ENCODE data around the gene TECPR2.

The TECPR2 gene

DNA sequence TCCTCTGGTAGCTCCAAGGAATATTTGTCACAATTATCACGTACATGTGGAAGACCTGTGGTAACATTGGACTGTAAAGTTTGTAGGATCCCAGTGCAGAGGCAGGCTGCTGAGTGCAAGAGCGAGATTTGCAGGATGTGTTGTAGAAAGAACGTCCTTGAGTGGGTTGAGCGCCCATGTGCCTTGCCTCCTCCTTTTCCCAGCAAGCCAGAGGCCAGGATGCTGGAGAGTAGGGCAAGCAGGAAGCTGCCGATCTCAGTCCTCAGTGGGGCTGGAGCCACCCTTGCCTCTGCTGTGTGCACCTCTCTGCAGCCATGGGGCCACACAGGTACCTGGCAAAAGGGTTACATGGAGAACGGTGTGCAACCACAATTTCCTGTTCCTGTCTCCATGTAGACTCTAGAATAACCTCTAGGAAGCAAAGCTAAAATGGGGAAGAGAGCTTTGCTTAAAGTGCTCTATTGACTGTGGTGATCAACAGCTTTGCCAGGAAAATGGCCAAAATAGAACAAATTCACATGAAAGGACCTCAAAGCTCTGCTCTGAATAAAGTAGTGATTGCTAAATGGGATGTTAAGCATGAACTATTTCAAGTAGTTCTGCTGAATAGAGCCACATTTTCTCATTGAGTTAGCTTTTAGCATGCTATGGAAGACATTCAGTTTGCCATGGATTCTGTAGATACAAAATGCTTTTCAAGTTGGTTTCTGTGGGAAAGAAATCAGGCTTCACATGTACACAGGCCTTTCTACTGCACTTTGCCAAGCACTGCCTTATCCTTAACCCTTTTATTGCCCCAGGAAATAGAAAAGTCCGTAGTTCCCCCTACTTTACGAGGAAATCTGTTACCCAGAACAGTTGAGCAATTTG lies 109.4 kb downstream of the TECPR2 start:
- DNase-seq = no peak

DNA sequence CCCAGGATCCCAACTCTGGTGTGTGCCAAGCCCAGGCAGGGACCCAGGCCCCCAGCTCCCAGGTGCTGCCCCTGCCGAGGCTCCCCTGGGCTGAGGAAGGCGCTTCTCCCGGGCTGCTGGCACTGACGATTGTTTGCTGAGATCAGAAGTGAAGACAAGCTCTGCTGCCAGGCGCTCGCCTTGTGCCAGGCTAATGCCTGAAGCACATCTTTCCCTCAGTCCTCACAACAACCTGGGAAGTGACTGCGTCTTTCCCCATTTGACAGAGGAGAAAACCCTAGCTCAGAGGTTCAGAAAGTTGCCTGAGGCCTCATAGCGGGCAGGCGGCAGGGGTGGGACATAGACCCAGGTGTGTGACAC lies 110.0 kb downstream of the TECPR2 start:
- DNase-seq = no peak

DNA sequence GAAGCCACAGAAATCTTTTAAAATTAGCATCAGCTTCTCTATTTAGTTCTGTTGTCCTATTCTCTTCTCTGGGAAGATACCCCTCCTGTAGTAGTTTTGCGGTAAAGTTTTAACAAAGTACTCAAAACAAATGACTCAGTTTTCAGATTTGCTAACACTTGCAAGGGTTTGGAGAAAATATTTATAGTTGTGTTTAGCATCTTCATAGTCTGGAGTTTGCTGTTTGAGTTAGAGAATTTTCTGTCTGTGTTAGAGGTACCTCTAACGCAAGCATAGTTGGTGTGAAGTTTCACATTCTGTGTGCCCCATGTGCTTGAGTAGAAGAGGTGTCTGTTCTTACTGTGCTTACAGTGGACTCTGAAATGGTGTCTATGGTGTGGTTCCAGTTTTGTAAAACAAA lies 110.8 kb downstream of the TECPR2 start:
- no peak for DNase-seq

DNA sequence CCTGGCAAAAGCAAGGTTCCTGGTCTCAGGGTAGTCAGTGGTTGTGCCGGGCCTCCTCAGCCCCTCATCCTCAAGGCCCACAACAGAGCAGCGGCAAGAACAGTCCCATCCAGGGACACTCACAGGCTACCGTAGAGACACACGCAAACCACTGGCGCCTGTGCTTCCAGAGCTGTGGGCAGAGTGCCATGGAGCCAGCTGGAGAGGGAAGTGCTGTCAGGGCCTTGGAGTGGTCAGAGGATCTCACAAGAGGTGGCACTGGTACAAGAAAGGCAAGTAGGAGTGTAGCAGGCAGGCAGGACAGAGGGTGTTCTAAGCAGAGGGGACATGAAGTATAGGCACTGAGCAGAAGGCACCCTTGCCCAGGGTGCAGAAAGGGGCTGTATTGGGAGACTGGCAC lies 112.2 kb downstream of the TECPR2 start:
- DNase-seq = no peak

DNA sequence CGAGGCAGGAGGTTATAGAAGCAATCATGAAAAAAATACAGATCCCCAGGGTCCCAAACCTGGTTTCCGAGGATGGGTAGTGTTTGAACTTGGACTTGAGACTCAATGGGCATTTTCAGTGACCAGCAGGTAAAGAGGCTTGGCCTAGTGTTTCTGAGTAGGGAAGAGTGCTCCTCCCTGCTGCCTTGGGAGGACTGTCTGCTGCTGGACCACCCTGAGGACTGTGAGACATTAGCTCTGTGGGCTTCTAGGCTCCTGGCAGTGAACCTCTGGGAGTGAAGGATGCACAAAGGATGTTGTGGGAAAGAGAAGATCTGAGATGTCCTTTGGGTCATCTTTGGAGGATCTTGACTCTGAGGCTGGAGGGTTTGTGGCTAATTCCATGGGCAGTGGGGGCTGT lies 116.4 kb downstream of the TECPR2 start:
- no peak for DNase-seq

DNA sequence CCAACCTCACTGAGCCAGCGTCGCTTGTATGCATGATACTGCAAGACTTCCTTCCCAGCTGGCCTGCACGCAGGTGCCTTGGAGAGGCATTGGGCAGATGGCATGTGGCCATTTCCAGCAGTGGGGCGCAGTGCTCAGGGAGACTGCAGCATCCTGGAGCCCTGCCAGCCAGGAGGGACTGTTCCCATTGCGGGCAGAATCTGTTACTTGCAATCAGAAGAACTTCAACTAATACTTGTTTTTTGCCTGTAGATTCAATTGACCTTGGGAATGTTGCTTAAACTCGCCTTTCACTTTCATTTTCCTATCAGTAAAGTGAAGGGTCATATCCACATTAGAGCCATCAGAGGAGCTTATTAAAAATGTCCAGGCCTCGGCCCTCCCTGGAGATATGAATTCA lies 117.0 kb downstream of the TECPR2 start:
- no peak for DNase-seq

DNA sequence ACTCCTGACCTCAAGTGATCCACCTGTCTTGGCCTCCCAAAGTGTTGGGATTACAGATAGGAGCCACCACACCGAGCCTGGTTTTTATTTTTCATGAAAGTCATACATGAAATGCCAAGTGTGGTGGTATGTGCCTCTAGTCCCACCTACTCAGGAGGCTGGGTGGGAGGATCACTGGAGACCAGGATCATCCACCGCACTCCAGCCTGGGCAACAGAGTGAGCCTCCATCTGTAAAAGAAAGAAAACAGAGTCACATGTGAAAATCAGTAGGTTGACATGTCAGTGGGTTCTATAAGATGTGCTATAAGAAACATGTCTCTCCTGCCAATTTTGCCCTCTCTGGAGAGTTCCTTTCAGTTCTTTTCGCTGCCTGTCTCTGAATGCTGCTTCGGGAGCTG lies 118.6 kb downstream of the TECPR2 start:
- no peak for DNase-seq

DNA sequence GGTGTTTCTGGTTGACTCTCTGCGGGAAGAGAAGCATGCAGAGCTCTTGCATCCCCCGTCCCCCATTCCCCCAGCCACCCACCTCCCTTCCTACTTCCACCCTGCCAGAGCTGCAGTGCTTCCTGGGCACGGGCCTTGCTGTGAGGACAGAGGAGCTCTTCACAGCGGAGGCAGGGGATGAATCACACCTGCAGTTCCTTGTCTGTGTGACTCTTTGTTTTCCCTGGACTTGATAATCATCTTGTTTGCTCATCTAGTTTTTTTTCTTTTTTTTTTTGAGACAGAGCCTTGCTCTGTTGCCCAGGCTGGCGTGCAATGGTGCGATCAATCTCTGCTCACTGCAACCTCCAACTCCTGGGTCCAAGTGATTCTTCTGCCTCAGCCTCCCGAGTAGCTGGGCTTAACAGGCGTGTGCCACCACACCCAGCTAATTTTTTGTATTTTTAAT lies 119.1 kb downstream of the TECPR2 start:
- DNase-seq = no peak

DNA sequence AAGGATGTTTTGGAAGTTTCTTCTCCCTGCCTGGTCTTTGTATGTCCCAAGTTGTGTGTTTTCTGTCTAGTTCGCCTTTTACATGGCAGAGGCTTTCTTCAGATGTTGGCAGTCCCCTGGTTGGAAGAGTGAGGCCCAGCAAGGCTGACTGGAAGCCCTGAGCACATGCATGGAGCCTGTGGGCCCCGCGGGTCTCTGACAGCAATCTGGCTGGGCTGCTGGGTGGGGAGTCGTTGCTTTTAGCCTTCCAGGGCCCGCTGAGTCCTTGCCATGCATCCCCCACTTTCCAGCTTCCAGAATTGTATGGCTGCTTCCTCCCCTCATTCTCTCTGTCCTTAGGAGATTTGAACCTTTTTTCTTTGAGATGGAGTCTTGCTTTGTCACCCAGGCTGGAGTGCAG lies 121.6 kb downstream of the TECPR2 start:
- DNase-seq = no peak

DNA sequence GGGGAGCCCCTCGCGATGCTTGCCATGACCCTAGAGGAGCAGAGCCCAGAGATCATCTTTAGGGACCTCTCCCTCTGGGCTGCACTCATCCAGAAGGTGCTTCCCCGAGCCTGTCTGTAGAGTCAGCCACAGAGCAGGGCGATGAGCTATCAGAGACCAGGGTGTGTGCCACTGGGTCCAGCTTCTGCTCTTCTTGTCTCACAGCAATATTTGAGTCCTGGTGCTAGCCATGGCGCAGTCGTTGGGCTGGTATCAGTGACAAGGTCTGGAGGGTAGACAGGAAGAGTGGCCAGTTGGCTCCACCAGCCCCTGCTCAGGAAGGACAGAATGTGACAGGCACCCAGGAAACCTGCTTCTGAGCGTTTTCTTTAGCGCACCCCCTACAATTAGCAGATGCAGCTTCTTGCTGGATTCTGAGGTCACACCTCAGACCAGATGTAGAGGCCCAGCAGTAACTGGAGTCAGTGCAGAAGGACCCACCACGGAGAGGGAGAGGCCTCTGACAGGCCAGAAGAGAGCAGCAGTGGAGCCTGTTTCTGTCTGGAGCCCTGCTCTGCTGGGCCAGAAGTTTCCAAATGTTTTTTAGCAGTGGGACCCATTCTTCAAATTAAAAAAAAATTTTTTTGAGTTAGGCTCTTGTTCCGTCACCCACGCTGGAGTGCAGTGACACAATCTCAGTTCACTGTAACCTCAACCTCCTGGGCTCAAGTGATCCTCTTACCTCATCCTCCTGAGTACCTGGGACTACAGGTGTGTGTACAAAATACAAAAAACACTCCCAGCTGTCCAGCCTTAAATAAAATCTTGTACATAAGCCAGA lies 123.2 kb downstream of the TECPR2 start:
- no peak for DNase-seq

DNA sequence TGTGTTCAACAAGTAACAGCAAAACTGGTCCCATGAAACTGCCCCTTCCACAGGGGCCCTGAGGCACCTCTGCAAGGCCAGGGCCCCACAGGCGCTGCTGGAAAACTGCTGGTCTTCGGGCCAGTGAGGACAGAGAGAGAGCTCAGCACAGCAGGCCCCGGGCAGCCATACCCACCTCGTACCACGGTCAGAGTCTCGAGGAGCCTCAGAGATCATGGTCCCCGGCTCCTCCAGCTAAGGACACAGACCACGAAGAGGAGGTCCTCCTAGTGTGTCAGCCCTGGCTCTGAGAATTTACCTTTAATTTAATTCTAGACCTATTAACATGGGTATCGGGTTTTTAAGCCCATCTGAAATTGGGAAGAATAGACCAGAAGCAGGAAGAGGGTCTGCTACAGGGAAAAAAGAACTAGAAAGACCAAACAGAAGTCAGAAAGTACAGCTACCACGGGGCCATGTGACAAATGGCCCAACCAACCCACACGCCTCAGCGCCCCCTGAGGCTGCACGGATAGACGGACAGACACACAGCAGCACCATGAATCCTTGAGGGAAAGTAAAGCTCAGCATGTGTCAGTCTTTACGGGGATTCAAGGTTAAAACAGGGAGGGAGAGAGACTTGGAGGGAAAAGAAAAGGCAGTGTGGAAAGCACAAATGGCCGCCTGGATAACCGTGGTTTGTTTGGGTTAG lies 123.9 kb downstream of the TECPR2 start:
- DNase-seq = no peak

DNA sequence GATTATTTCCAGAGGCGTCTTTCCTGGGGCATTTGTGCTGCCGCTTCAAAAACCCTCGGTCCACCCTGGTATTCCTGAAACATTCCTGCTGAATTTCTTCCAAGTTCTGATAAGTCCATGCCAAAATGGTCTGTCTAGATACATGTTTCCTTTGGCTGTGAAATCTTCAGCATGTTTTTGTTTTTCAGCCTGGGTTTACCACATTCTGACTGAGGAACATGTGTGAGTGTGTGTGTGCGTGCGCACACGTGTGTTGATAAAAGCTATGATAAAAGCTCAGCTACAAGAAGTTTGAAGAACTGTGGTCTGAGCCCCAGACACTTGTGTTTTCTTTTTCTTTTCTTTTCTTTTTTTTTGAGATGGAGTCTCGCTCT lies 124.5 kb downstream of the TECPR2 start:
- DNase-seq = no peak

DNA sequence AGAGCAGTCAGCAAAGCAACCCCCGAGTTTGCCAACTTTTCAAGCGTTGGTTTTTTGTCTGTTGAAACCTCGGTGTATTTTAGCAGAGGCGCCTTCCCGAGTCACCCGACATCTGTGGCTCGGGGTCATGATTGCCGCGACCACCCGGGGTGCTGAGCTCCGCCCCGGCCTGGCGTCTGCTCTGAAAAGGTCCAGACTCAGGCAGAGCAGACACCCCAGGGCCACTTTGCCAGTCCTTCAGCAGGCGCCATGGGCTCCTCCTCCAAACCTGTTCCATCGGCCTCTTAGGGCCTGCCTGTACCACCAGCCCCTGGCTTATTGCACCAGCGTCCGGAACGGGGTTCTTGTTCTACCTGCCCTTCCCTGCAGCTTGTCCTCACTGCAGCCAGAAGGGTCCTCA lies 127.7 kb downstream of the TECPR2 start:
- DNase-seq = no peak

DNA sequence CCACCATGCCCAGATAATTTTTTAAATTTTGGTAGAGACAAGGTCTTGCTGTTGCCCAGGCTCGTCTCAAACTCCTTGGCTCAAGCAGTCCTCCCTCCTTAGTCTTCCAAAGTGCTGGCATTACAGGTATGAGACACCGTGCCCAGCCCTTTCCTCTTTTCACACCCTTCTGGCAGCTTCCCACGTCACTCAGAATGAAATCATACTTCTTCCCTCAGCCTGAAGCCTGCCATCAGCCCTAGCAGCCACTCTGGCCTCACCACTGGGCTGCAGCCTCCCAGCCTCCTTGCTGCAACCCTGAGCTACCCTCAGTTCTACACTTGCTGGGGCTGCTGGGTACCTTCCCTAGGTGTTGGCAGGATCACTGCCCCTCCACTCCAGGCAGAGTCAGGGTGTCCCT lies 128.6 kb downstream of the TECPR2 start:
- DNase-seq = no peak

DNA sequence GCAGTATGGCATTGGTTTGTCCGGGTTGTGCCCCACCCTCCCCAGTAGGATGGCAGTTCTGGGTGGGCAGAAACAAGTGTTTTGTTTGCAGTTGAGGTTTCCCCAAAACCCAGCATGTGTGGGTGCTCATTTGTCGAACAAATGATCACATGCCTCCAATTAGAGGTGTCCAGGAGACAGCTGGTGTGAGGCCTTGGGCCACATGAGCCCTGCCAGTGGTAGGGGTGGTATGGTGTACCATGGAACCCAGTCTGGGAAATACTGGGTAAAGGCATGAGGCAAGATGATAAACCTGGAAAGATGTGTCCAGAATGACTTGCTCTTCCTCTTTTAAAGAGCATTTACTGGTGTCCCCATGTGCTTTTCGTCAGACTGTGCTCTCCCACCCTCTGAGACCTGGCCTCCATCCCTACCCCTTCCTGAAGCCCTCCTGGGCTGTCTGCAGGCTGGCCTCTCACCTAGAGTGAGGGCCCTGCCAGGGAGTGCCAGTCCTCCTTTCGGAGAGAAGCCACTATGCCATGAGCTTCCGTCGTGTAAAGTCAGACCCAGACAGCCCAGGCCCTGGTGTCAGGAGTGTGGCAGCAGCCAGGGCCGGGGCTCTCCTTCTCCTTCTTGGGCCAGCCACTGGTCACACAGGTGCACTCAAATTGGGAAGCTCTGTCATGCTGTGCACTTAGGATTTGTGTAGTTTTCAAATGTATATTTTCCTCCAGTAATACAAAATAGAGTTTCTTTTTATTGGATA lies 129.2 kb downstream of the TECPR2 start:
- no peak for DNase-seq

DNA sequence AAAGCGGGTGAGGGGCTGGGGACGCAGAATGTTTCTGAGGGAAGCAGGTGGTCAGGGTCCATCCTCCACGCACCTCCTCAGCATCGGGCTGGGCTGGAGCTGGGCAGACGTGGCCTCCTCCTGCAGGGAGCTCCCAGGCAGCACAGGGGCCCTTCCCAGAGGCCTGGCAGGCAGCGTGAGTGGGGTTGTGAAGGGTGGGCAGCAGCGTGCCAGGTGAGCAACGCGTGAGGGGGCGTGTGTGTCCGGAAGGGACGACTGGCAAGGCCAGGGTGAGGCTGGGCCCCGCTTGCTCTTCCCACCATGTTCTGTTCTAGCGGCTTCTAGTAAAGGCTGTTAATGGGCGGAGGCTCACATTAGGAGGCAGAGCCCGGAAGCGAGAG lies 129.8 kb downstream of the TECPR2 start:
- DNase-seq = no peak

DNA sequence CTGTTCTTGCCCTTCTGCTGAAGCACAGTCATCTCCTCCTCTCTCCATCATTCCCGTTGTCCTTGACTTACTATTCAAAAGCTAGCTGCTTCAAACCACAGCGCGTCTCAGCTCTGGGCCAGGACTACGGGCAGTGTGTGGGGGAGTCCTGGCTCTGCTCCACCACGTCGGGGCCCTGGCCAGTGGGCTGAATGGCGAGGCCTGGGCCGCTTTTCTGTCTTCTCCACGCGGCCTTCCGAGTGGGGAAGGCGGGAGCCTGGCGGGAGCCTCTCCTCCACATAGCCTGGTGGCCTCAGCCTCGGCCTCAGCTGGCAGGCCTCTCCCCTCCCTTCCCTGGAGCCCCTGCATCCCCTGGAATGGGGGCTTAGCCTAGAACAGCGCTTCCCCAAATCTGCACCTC lies 130.4 kb downstream of the TECPR2 start:
- no peak for DNase-seq

DNA sequence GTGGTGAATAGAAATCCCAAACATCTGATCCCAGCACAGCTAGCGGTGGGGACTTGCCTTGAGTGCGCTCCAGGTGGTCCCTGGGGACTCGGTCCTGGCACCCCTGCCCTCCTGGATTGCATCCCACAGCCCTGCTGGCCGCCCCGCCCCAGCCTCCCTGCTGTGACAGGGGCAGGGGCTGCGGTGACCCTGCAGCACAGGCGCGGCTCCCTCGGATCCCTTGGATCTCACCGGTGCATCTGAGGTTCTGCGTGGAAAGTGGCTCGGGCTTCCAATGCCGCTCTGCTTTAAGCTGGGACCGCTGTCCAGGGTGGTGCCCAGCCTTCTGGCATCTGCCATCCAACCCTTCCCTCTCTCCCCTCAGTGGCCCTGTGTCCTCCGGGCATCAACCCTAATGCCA lies 130.8 kb downstream of the TECPR2 start:
- no peak for DNase-seq

DNA sequence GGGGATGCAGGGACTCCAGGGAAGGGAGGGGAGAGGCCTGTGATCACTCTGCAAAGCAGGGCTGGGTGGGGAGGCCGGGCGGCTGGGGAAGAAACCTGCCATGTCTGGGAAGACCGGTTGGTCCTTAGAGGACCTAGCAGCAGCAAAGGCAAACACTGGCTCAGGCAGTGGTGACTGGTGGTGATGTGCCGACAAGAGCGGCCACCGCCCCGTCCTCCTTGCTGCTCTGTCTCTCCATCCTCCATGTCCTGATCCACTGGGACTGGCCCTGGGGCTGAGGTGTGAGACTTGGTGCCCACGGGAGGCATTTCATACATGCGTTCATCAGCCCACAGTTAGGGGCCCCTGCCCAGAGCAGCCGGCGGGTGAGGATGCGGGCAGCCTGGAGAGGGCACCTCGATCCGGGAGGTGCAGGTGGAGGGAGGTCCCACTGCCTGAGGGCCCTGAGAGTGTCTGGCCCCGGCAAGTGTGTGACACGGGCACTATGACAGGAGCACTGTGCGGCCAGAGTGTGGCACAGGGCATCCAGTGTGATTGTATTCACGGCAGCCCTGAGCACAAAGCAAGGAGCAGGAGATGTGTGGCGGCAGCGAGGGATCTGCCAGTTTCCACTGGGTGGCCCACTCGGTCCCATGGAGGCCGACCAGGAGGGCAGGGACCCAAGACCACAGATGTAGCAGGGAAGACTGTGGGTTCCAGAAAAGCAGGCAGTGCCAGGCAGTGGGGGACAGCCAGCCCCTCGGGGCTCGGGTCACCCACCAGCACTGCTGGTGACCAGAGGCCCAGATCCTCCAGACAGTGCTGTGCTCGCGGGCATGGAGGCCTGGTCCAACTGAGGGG lies 133.0 kb downstream of the TECPR2 start:
- DNase-seq = no peak

DNA sequence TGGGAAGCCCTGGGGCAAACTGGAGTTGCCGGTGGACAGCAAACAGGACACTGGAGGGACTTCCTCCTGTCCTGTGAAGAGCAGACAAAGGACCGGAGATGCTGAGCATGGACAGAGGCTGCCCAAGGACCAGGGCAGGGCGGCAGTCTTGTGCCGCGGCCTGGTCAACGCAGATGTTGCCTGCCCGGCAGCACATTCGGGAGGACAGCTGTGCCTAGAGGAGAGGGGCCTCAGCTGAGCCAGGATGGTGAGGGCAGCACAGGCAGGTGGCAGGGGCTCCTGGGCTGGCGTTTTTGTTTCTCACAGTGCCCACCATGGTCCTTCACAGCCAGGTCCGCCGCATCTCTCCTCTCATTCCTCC lies 133.6 kb downstream of the TECPR2 start:
- DNase-seq = no peak

DNA sequence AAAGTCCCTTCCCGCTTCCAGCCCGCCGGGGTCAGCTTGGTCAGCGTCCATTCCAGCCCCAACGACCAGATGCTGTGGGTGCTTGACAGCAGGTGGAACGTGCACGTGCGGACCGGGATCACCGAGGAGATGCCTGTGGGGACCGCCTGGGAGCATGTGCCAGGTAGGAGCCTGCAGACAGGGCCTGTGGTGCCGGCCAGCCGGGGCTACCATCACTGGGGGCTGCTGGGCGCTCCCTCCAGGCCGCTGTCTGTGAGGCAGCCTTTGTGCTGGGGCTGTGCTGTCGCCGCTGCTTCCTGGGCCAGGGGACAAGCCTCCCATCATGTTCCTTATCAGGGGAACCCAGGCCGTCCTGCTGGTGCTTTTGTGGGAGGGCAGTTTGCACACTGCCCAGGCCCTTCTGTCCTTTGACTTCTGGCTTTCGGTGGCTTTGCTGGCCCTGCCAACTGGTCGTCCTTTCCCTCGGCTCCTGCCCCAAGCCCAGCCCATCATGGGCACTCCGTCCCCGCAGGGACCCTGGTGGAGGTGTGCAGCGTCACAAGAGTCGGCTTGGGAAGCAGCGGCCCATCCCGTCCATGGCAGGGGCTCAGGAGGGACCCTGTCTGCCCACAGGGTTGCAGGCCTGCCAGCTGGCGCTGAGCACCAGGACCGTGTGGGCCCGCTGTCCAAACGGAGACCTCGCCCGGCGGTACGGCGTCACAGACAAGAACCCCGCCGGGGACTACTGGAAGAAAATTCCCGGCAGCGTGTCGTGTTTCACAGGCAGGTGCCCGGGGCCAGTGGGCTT lies 134.4 kb downstream of the TECPR2 start:
- no peak for DNase-seq
